Neutrophil (primary cell): Measurements from ENCODE around the gene SMIM23.

Experiments used
- H3K27ac ChIP-seq: fragments of 200-600 bp; sonication (generic); 2 replicates; pipeline ENCODE4 v1.5.1; 2016; ENCODE audit warnings: mild to moderate bottlenecking, moderate library complexity
- H3K27me3 ChIP-seq: fragments of 200-600 bp; sonication (generic); 2 replicates; pipeline ENCODE4 v1.6.0; 2016; ENCODE audit warnings: mild to moderate bottlenecking
- H3K36me3 ChIP-seq: fragments of 200-600 bp; sonication (generic); 2 replicates; pipeline ENCODE4 v1.5.1; 2017
- H3K4me1 ChIP-seq, 2 experiments: fragments of 200-600 bp in 1 of 2; sonication (generic) in 1 of 2; 1 replicate in 1 of 2; 2 replicates in 1 of 2; pipeline versions ENCODE4 v1.5.1 to v1.6.1; 2013 to 2016; ENCODE audit warnings: low read depth in 1 of 2, low read length in 1 of 2, mild to moderate bottlenecking in 1 of 2, moderate library complexity in 1 of 2; ENCODE audit not compliant: control insufficient read depth in 1 of 2, insufficient read depth in 1 of 2
- H3K4me3 ChIP-seq, 2 experiments: fragments of 200-600 bp in 1 of 2; sonication (generic) in 1 of 2; 1 replicate in 1 of 2; 2 replicates in 1 of 2; pipeline ENCODE4 v1.5.1; 2013 to 2016; ENCODE audit warnings: low read depth in 1 of 2, low read length in 1 of 2, mild to moderate bottlenecking in 1 of 2, moderate library complexity in 1 of 2
- H3K9me3 ChIP-seq: fragments of 200-600 bp; sonication (generic); 2 replicates; pipeline ENCODE4 v1.5.1; 2016
- CTCF ChIP-seq: fragments of 200-600 bp; sonication (generic); IDR thresholded peaks from 2 replicates; pipeline ENCODE4 v1.5.1; 2016; ENCODE audit warnings: antibody characterized with exemption

The SMIM23 gene

GRCh38 chr5:171813813-171814490 is 28.3 kb downstream of the SMIM23 start:
- no peaks in the 10 kb centered on the region for H3K36me3 ChIP-seq
- no peaks in the 10 kb centered on the region for H3K9me3 ChIP-seq
- no peak overlapping the region for H3K4me3 ChIP-seq
- H3K4me1 ChIP-seq, result no peaks in the 10 kb centered on the region
- TF ChIP-seq CTCF, result no peak
- H3K27ac ChIP-seq, result no peak overlapping the region
- no peaks in the 10 kb centered on the region for H3K27me3 ChIP-seq

- TF ChIP-seq CTCF, result no peak
- no peaks in the 10 kb centered on the region for H3K9me3 ChIP-seq
- no peaks in the 10 kb centered on the region for H3K4me1 ChIP-seq
- H3K4me3 ChIP-seq, result no peak overlapping the region
- no peaks in the 10 kb centered on the region for H3K36me3 ChIP-seq
- no peaks in the 10 kb centered on the region for H3K27me3 ChIP-seq
- H3K27ac ChIP-seq, result no peak overlapping the region
These were observed 31.0 kb downstream of the SMIM23 start for GRCh38 chr5:171816666-171817065.

GRCh38 chr5:171820561-171820960 is 34.9 kb downstream of the SMIM23 start:
- H3K9me3 ChIP-seq, result no peaks in the 10 kb centered on the region
- no peak overlapping the region for H3K4me3 ChIP-seq
- no peak overlapping the region for H3K27ac ChIP-seq
- TF ChIP-seq CTCF, result no peak
- no peaks in the 10 kb centered on the region for H3K4me1 ChIP-seq
- H3K36me3 ChIP-seq, result no peaks in the 10 kb centered on the region
- no peaks in the 10 kb centered on the region for H3K27me3 ChIP-seq

GRCh38 chr5:171821286-171821685 is 35.7 kb downstream of the SMIM23 start:
- Histone ChIP-seq H3K27me3 (no peaks in the 10 kb centered on the region), H3K27ac (no peak overlapping the region), H3K4me1 (no peaks in the 10 kb centered on the region), H3K36me3 (no peaks in the 10 kb centered on the region), H3K9me3 (no peaks in the 10 kb centered on the region), H3K4me3 (no peak overlapping the region)
- TF ChIP-seq CTCF, result no peak

GRCh38 chr5:171823269-171823668 is 37.7 kb downstream of the SMIM23 start:
- Histone ChIP-seq H3K9me3 (no peaks in the 10 kb centered on the region), H3K27me3 (no peaks in the 10 kb centered on the region), H3K36me3 (no peaks in the 10 kb centered on the region), H3K4me1 (no peaks in the 10 kb centered on the region), H3K4me3 (no peak overlapping the region), H3K27ac (no peak overlapping the region)
- no peak for TF ChIP-seq CTCF
